Pancreas (tissue), 10 donors: Measurements from ENCODE around the gene XIST. TPM values are rescaled to one million over a fixed set of nuclear protein-coding genes. Genes with fewer than 3 reads are reported as not detected.
"Not testable (repeated sequence)": the region's sequence is repeated elsewhere in the genome, so short reads cannot be mapped to it uniquely, and the experiment has no call there.

Experiments
- ATAC-seq, 4 donors: fragments of 200-7000 bp; cut with Tn5 transposase; one replicate each; pipeline versions ENCODE4 v1.8.0 to v1.9.1; 2020; ENCODE audit warnings: mild to moderate bottlenecking in 4 of 4, moderate library complexity in 4 of 4
- DNase-seq, 6 donors: peaks; one replicate each; pipeline ENCODE4 v3.0.0-alpha.2; 2020
- FAIRE-seq: peaks from 2 replicates; lab custom pipeline; 2012; peaks lifted over from hg19 to GRCh38; lab: Jason Lieb, UNC
- H3K27ac ChIP-seq, 4 donors: fragments of 200-600 bp; sonication (generic); 1 replicate in 3 of 4; 2 replicates in 1 of 4; pipeline versions ENCODE4 v1.5.0 to v1.8.0; 2020
- H3K27me3 ChIP-seq, 4 donors: fragments of 200-600 bp; one replicate each; pipeline ENCODE4 v1.8.0; 2021
- H3K36me3 ChIP-seq, 3 donors: fragments of 200-600 bp; sonication (generic) in 1 of 3; one replicate each; pipeline versions ENCODE4 v1.5.0 to v1.8.0; 2020 to 2021
- H3K4me1 ChIP-seq, 3 donors: fragments of 200-600 bp; one replicate each; pipeline ENCODE4 v1.8.0; 2021
- H3K4me3 ChIP-seq, 4 donors: fragments of 200-600 bp; sonication (generic) in 2 of 4; one replicate each; pipeline versions ENCODE4 v1.5.0 to v1.8.0; 2020 to 2021
- H3K9me3 ChIP-seq, 4 donors: fragments of 200-600 bp; one replicate each; pipeline ENCODE4 v1.8.0; 2021
- WGBS, 2 donors: extraction: QIAGEN DNeasy Blood & Tissue Kit; methylation state at CpG; one replicate each; pipeline ENCODE4 v1.1.7; 2013; 5-methylcytosine and 5-hydroxymethylcytosine counted together
- intact Hi-C, 3 donors: fragments of 100-400 bp; cut with DNase I; formaldehyde crosslinking; loops; one replicate each; pipeline versions ENCODE4 v1.11.1 to v1.14.2; 2022
- polyA plus RNA-seq, 2 donors: library from polyadenylated mRNA; stranded (reverse); fragments of 200-250 nt; gene quantifications; one replicate each; pipeline ENCODE4 v1.2.3, GENCODE V29; 2013
- total RNA-seq, 6 donors: library from RNA; stranded (reverse); fragmentation: NEBNext Ultra II Directional in 4 of 6; extraction: Animal tissue kit (Norgen Biotek cat#: 25700) in 4 of 6; gene quantifications; one replicate each; pipeline versions ENCODE4 v1.2.1 to v1.2.4, GENCODE V29; 2021 to 2023
- TF ChIP-seq, protein P1 (sequence below), 4 donors: fragments of 200-600 bp; sonication (generic) in 3 of 4; IDR thresholded peaks; one replicate each; pipeline versions ENCODE4 v1.5.0 to v1.8.0; 2021; ENCODE audit warnings: antibody characterized with exemption in 4 of 4
- donor health status: healthy with polysubstance abuse.
- donor health status: DM: no; HTN: no; CAD: no; lungs with moderate emphysema.
- donor health status: DM: no; HTN: no; CAD: no.
- donor health status: control.
- donor health status: control.
- donor health status: Bipolar disorder and iron deficiency.
- donor health status: DM: yes; HTN: yes; CAD: no.
- donor health status: DM: no; HTN: no; CAD: no.
- donor health status: DM: no; HTN: no; CAD: no.
- donor health status: DM: yes; HTN: yes; CAD: no.

Gene XIST
- total and polyA plus RNA-seq, 8 donors = 0.12 to 409 (median 148) TPM; not detected in 1

GRCh38 chrX:73817393-73818199, 34.9 kb downstream of the XIST start:
- FAIRE-seq = no peak
- TF ChIP-seq, protein P1, sequence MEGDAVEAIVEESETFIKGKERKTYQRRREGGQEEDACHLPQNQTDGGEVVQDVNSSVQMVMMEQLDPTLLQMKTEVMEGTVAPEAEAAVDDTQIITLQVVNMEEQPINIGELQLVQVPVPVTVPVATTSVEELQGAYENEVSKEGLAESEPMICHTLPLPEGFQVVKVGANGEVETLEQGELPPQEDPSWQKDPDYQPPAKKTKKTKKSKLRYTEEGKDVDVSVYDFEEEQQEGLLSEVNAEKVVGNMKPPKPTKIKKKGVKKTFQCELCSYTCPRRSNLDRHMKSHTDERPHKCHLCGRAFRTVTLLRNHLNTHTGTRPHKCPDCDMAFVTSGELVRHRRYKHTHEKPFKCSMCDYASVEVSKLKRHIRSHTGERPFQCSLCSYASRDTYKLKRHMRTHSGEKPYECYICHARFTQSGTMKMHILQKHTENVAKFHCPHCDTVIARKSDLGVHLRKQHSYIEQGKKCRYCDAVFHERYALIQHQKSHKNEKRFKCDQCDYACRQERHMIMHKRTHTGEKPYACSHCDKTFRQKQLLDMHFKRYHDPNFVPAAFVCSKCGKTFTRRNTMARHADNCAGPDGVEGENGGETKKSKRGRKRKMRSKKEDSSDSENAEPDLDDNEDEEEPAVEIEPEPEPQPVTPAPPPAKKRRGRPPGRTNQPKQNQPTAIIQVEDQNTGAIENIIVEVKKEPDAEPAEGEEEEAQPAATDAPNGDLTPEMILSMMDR (IDR thresholded peaks at IDR 0.05) = no peak
- DNase-seq = no peak
- intact Hi-C loops = no loop called here
- Histone ChIP-seq H3K27ac (no peak overlapping the region), H3K27me3 (no peaks in the 10 kb centered on the region), H3K4me3 (no peak overlapping the region), H3K9me3 (no peaks in the 10 kb centered on the region), H3K4me1 (no peaks in the 10 kb centered on the region), H3K36me3 (peaks cover 0 to 2% (median 0%) of the 10 kb centered on the region in 3 donors)
- WGBS, 2 donors = 51 to 74% methylated on average over 6 of the region's 6 CpGs
- ATAC-seq = no peak

DNA sequence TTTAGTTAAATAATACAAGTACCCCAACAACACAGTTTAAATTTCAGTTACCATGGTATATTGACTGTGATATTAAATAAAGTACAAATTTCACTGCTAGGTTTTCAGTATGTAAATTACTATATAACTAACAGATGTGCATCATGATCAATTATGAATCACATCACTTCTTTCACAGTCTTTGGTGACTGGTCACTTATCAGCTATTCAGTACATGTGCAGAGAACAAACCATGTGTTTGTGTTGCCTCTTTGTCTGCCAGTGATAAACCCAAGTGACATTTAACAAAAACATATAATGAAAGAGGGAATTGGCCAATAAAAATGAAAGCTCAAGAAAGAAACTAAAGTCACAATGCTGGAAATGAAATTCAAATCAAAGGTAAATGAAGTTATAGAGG, 40.3 kb downstream of the XIST start:
- Histone ChIP-seq H3K27ac (no peak overlapping the region), H3K4me1 (no peaks in the 10 kb centered on the region), H3K27me3 (no peaks in the 10 kb centered on the region), H3K4me3 (no peak overlapping the region), H3K36me3 (no peaks in the 10 kb centered on the region), H3K9me3 (no peaks in the 10 kb centered on the region)
- DNase-seq (no peak), ATAC-seq (no peak), FAIRE-seq (no peak)
- intact Hi-C loops = no loop called here
- TF ChIP-seq, protein P1 (IDR thresholded peaks at IDR 0.05) = no peak

DNA sequence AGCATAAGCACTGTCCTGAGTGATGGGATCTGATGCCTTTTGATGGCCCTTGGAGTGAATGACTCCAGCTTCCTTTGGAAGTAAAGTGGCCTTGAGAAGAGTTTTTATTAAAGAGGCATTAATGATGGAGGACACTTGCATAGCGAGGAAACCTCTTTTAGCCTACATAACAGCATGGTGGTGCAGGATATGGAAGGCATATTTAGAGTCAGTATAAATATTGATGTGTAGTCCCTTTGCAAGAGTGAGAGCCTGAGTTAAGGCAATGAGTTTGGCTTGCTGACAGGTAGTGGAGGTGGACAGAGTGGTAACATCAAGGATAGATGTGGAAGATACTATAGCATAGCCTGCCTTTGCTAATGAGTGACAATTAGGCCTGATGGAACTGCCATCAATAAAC, 48.4 kb downstream of the XIST start:
- DNase-seq, H3K4me3 ChIP-seq, H3K4me1 ChIP-seq, intact Hi-C loops, H3K9me3 ChIP-seq, H3K36me3 ChIP-seq, H3K27me3 ChIP-seq, ATAC-seq, H3K27ac ChIP-seq, FAIRE-seq: not testable (repeated sequence)
- 83 to 93% methylated on average over 1 of the region's 1 CpG for WGBS, 2 donors

- Histone ChIP-seq H3K4me3 (no peak overlapping the region), H3K4me1 (no peaks in the 10 kb centered on the region), H3K9me3 (no peaks in the 10 kb centered on the region), H3K27me3 (no peaks in the 10 kb centered on the region), H3K36me3 (no peaks in the 10 kb centered on the region), H3K27ac (no peak overlapping the region)
- intact Hi-C loops = no loop called here
- 53 to 71% methylated on average over 3 of the region's 3 CpGs for WGBS, 2 donors
- no peak for ATAC-seq
- no peak for FAIRE-seq
- TF ChIP-seq, protein P1 (IDR thresholded peaks at IDR 0.05) = no peak
- DNase-seq = no peak
These were observed 52.6 kb downstream of the XIST start for GRCh38 chrX:73799888-73800287.

DNA sequence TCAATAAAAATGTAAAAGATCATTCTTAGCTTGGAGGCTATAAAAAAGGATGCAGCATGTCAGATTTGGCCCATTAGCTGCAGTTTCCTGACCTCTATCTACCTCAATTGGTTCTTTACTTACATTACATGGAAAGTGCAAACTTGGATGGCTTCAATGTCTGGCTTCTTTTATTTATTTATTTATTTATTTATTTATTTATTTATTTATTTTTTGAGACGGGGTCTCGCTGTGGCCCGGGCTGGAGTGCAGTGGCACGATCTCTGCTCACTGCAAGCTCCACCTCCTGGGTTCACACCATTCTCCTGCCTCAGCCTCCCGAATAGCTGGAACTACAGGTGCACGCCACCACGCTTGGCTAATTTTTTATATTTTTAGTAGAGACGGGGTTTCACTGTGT, 60.0 kb downstream of the XIST start:
- not testable (repeated sequence) for FAIRE-seq

GRCh38 chrX:73785493-73785892, 67.0 kb downstream of the XIST start:
- intact Hi-C loops = no loop called here
- Histone ChIP-seq H3K27ac (no peak overlapping the region), H3K27me3 (peaks cover 0 to 4% (median 0%) of the 10 kb centered on the region in 4 donors), H3K36me3 (no peaks in the 10 kb centered on the region), H3K9me3 (no peaks in the 10 kb centered on the region), H3K4me1 (no peaks in the 10 kb centered on the region), H3K4me3 (no peak overlapping the region)
- FAIRE-seq = no peak
- DNase-seq = no peak
- no peak for ATAC-seq
- TF ChIP-seq, protein P1 (IDR thresholded peaks at IDR 0.05) = no peak
- 15 to 19% methylated on average over 1 of the region's 1 CpG for WGBS, 2 donors

More for the DNA sequence above, 60.0 kb downstream of the XIST start:
- H3K4me3 ChIP-seq, H3K27me3 ChIP-seq, intact Hi-C loops, H3K4me1 ChIP-seq, H3K27ac ChIP-seq, H3K9me3 ChIP-seq, DNase-seq, ATAC-seq, H3K36me3 ChIP-seq: not testable (repeated sequence)
- 82 to 91% methylated on average over 8 of the region's 8 CpGs for WGBS, 2 donors
